Measurements from ENCODE around the gene GLRX. TPM values are rescaled to one million over a fixed set of nuclear protein-coding genes. Genes with fewer than 3 reads are reported as not detected.
"Not testable (repeated sequence)": the region's sequence is repeated elsewhere in the genome, so short reads cannot be mapped to it uniquely, and the experiment has no call there.

Gene GLRX
- total RNA-seq, 2 donors from 2014 or later: 18.9 to 26.3 TPM

GRCh38 chr5:95815155-95815729 lies 7.3 kb downstream of the GLRX start:
- Mint-ChIP-seq H3K27me3 (ENCODE audit: insufficient read depth) (no peaks in the 10 kb centered on the region), H3K27ac (no peak overlapping the region), H3K36me3 (ENCODE audit: low read depth) (peaks cover 18% of the 10 kb centered on the region), H3K4me3 (no peak overlapping the region), H3K9me3 (no peaks in the 10 kb centered on the region), H3K4me1 (peaks cover 31% of the 10 kb centered on the region)
- Histone ChIP-seq H3K27ac (ENCODE audit: low read depth, low read length) (no peak overlapping the region), H3K4me1 (ENCODE audit: control insufficient read depth, insufficient read depth, low read length) (peaks cover 18% of the 10 kb centered on the region), H3K36me3 (ENCODE audit: control insufficient read depth, insufficient read depth, low read length) (peaks cover 50% of the 10 kb centered on the region), H3K4me3 (ENCODE audit: low read length) (no peak overlapping the region), H3K9ac (ENCODE audit: extremely low read depth, low read length, poor library complexity, severe bottlenecking) (no peak overlapping the region), H3K9me3 (ENCODE audit: control insufficient read depth, low read length) (no peaks in the 10 kb centered on the region), H3K27me3 (ENCODE audit: control insufficient read depth, insufficient read depth, low read length, poor library complexity, severe bottlenecking) (no peaks in the 10 kb centered on the region)
- WGBS, 2 experiments (ENCODE audit: insufficient coverage in 1 of 2, insufficient read length in 1 of 2): 96 to 100% methylated on average over 3 to 4 of the region's 4 CpGs
- TF ChIP-seq CTCF (conservative IDR thresholded peaks at IDR 0.05): no peak
- DNase-seq: no peak

DNA sequence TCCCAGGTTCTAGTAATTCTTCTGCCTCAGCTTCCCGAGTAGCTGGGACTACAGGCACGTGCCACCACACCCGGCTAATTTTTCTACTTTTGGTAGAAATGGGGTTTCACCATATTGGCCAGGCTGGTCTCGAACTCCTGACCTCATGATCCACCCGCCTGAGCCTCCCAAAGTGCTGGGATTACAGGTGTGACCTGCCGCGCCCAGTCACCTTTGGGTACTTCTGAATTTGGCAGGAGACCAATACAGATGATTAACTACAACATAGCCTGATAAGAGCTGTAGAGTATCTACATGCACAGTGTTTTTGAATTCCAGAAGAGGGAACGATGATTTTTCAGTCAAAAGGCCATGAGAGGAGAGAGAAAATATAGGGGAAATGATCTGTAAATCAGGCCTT lies 9.5 kb downstream of the GLRX start:
- not testable (repeated sequence) for H3K27me3 ChIP-seq (ENCODE audit: control insufficient read depth, insufficient read depth, low read length, poor library complexity, severe bottlenecking); H3K27me3 Mint-ChIP-seq (ENCODE audit: insufficient read depth); H3K27ac ChIP-seq (ENCODE audit: low read depth, low read length); H3K4me3 Mint-ChIP-seq; H3K9ac ChIP-seq (ENCODE audit: extremely low read depth, low read length, poor library complexity, severe bottlenecking); H3K9me3 Mint-ChIP-seq; H3K9me3 ChIP-seq (ENCODE audit: control insufficient read depth, low read length); H3K4me3 ChIP-seq (ENCODE audit: low read length); H3K27ac Mint-ChIP-seq
- peak; percentile 5 for DNase-seq
- H3K36me3 ChIP-seq (ENCODE audit: control insufficient read depth, insufficient read depth, low read length): peaks cover 44% of the 10 kb centered on the region
- H3K4me1 Mint-ChIP-seq: peaks cover 41% of the 10 kb centered on the region
- WGBS, 2 experiments (ENCODE audit: insufficient coverage in 1 of 2, insufficient read length in 1 of 2): 94 to 96% methylated on average over 7 to 8 of the region's 8 CpGs
- H3K36me3 Mint-ChIP-seq (ENCODE audit: low read depth): peaks cover 18% of the 10 kb centered on the region
- H3K4me1 ChIP-seq (ENCODE audit: control insufficient read depth, insufficient read depth, low read length): peaks cover 15% of the 10 kb centered on the region

DNA sequence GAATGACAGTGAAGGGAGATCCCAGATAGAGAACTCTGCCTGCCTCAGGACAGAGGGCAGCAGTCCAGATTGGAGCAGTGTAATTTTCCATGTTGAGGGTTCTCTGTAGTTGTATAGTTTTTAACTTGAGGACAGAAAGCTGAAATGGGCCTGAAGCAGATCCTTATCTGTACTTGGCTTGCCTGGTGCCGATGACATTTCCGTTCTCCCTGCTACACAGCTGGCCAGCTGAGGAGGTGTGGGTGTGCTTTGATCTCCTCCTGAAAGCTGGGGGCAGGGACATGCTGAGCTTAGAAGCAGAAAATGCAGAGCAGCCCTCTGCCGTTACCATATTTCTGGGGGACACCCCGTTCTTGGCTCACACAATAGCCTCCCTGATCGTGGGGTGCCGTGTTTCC lies 10.5 kb downstream of the GLRX start:
- WGBS, 2 experiments (ENCODE audit: insufficient coverage in 1 of 2, insufficient read length in 1 of 2): 79 to 80% methylated on average over 6 of the region's 6 CpGs
- Histone ChIP-seq H3K9ac (ENCODE audit: extremely low read depth, low read length, poor library complexity, severe bottlenecking) (no peak overlapping the region), H3K4me1 (ENCODE audit: control insufficient read depth, insufficient read depth, low read length) (peaks cover 13% of the 10 kb centered on the region), H3K27ac (ENCODE audit: low read depth, low read length) (no peak overlapping the region), H3K36me3 (ENCODE audit: control insufficient read depth, insufficient read depth, low read length) (peaks cover 41% of the 10 kb centered on the region), H3K4me3 (ENCODE audit: low read length) (no peak overlapping the region), H3K9me3 (ENCODE audit: control insufficient read depth, low read length) (no peaks in the 10 kb centered on the region), H3K27me3 (ENCODE audit: control insufficient read depth, insufficient read depth, low read length, poor library complexity, severe bottlenecking) (no peaks in the 10 kb centered on the region)
- TF ChIP-seq CTCF (conservative IDR thresholded peaks at IDR 0.05): no peak
- Mint-ChIP-seq H3K9me3 (no peaks in the 10 kb centered on the region), H3K4me1 (peaks cover 34% of the 10 kb centered on the region), H3K27me3 (ENCODE audit: insufficient read depth) (peaks cover 3% of the 10 kb centered on the region), H3K27ac (no peak overlapping the region), H3K36me3 (ENCODE audit: low read depth) (peaks cover 18% of the 10 kb centered on the region), H3K4me3 (no peak overlapping the region)
- peak; percentile 41 for DNase-seq

DNA sequence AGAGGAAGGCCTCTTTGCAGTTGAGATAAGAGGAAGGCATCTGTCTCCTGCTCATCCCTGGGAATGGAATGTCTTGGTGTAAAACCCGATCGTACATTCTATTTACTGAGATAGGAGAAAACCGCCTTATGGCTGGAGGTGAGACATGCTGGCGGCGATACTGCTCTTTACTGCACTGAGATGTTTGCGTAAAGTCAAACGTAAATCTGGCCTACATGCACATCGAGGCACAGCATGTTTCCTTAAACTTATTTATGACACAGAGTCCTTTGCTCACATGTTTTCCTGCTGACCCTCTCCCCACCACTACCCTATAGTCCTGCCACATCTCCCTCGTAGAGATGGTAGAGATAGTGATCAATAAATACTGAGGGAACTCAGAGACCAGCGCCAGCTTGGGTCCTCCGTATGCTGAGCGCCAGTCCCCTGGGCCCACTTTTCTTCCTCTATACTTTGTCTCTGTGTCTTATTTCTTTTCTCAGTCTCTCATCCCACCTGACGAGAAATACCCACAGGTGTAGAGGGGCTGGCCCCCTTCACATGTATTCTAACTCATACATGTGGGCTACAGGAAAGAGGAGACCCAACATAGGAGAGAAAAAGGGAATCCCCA lies 11.0 kb downstream of the GLRX start:
- not testable (repeated sequence) for H3K9me3 ChIP-seq (ENCODE audit: control insufficient read depth, low read length); H3K27me3 ChIP-seq (ENCODE audit: control insufficient read depth, insufficient read depth, low read length, poor library complexity, severe bottlenecking); H3K9ac ChIP-seq (ENCODE audit: extremely low read depth, low read length, poor library complexity, severe bottlenecking); H3K4me3 Mint-ChIP-seq; H3K9me3 Mint-ChIP-seq; H3K27ac ChIP-seq (ENCODE audit: low read depth, low read length); H3K4me3 ChIP-seq (ENCODE audit: low read length); H3K27me3 Mint-ChIP-seq (ENCODE audit: insufficient read depth)
- Mint-ChIP-seq H3K36me3 (ENCODE audit: low read depth) (peaks cover 17% of the 10 kb centered on the region), H3K27ac (peak overlapping the region; percentile 57), H3K4me1 (peaks cover 34% of the 10 kb centered on the region)
- peaks cover 13% of the 10 kb centered on the region for H3K4me1 ChIP-seq (ENCODE audit: control insufficient read depth, insufficient read depth, low read length)
- peaks cover 36% of the 10 kb centered on the region for H3K36me3 ChIP-seq (ENCODE audit: control insufficient read depth, insufficient read depth, low read length)
- 88 to 100% methylated on average over 4 to 13 of the region's 13 CpGs for WGBS, 2 experiments (ENCODE audit: insufficient coverage in 1 of 2, insufficient read length in 1 of 2)
- peak; percentile 38 for DNase-seq

DNA sequence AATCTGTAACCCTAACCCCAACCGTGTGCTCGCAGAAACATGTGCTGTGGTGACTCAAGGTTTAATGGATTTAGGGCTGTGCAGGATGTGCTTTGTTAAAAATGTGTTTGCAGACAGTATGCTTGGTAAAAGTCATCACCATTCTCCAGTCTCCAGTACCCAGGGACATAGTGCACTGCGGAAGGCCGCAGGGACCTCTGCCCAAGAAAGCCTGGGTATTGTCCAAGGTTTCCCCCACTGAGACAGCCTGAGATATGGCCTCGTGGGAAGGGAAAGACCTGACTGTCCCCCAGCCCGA lies 11.5 kb downstream of the GLRX start:
- WGBS, 2 experiments (ENCODE audit: insufficient coverage in 1 of 2, insufficient read length in 1 of 2): 70 to 92% methylated on average over 2 to 6 of the region's 6 CpGs
- peaks cover 34% of the 10 kb centered on the region for H3K4me1 Mint-ChIP-seq
- not testable (repeated sequence) for H3K27ac ChIP-seq (ENCODE audit: low read depth, low read length)

More for the DNA sequence above, 11.5 kb downstream of the GLRX start:
- not testable (repeated sequence) for H3K4me3 ChIP-seq (ENCODE audit: low read length); H3K27ac Mint-ChIP-seq; H3K27me3 ChIP-seq (ENCODE audit: control insufficient read depth, insufficient read depth, low read length, poor library complexity, severe bottlenecking); H3K9ac ChIP-seq (ENCODE audit: extremely low read depth, low read length, poor library complexity, severe bottlenecking); H3K9me3 ChIP-seq (ENCODE audit: control insufficient read depth, low read length); H3K4me3 Mint-ChIP-seq; H3K27me3 Mint-ChIP-seq (ENCODE audit: insufficient read depth); H3K9me3 Mint-ChIP-seq
- peak; percentile 32 for DNase-seq
- H3K36me3 Mint-ChIP-seq (ENCODE audit: low read depth): peaks cover 16% of the 10 kb centered on the region
- H3K36me3 ChIP-seq (ENCODE audit: control insufficient read depth, insufficient read depth, low read length): peaks cover 31% of the 10 kb centered on the region
- peaks cover 13% of the 10 kb centered on the region for H3K4me1 ChIP-seq (ENCODE audit: control insufficient read depth, insufficient read depth, low read length)
